Measurements from ENCODE around the gene VGLL1.

DNA sequence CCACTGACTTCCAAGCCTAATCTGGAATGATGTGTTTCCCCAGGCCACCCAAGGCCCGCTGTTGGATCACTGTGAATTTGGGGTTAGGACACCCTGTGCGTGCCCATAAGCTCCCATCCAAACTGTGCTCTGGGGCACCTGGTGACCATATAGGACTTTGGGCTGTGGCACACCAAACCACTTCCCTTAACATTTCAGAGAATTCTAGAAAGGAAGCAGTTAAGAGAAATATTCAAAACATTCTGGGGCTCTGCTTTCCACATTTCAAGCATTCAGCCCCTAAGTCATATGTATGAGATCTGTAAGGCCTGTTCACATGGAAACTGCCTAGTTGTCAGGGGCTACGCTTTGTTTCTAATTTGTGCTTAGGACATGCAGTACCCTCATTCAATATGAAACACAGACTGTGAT lies 14.4 kb downstream of the VGLL1 start:
- no peak for TF ChIP-seq POLR2A (IDR thresholded peaks at IDR 0.05)
- TF ChIP-seq, protein P1, sequence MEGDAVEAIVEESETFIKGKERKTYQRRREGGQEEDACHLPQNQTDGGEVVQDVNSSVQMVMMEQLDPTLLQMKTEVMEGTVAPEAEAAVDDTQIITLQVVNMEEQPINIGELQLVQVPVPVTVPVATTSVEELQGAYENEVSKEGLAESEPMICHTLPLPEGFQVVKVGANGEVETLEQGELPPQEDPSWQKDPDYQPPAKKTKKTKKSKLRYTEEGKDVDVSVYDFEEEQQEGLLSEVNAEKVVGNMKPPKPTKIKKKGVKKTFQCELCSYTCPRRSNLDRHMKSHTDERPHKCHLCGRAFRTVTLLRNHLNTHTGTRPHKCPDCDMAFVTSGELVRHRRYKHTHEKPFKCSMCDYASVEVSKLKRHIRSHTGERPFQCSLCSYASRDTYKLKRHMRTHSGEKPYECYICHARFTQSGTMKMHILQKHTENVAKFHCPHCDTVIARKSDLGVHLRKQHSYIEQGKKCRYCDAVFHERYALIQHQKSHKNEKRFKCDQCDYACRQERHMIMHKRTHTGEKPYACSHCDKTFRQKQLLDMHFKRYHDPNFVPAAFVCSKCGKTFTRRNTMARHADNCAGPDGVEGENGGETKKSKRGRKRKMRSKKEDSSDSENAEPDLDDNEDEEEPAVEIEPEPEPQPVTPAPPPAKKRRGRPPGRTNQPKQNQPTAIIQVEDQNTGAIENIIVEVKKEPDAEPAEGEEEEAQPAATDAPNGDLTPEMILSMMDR (IDR thresholded peaks at IDR 0.05), result no peak
